Stimulated activated CD4-positive, alpha-beta T cell treated with anti-CD3 and anti-CD28 coated beads, Interleukin-2, amount 100 ng/mL, for 24 hours (primary cell): ENCODE measurements around the gene GPR142.

Experiments used
- DNase-seq, 2 donors: peaks; one replicate each; pipeline ENCODE4 v3.0.0-alpha.2; 2020

The GPR142 gene

GRCh38 chr17:74371653-74372147, 4.4 kb downstream of the GPR142 start:
- no peak for DNase-seq

- DNase-seq, result no peak
Measured at GRCh38 chr17:74372426-74372825, 5.1 kb downstream of the GPR142 start.

GRCh38 chr17:74373838-74374606, 6.7 kb downstream of the GPR142 start:
- no peak for DNase-seq

- DNase-seq, result no peak
Measured at GRCh38 chr17:74374858-74375257, 7.6 kb downstream of the GPR142 start.

GRCh38 chr17:74379495-74380085, 12.3 kb downstream of the GPR142 start:
- peak; percentile 95 to 97 for DNase-seq

GRCh38 chr17:74380086-74380958, 13.0 kb downstream of the GPR142 start:
- DNase-seq, result no peak

GRCh38 chr17:74380959-74381808, 13.9 kb downstream of the GPR142 start:
- DNase-seq, result no peak

GRCh38 chr17:74383141-74383540, 15.8 kb downstream of the GPR142 start:
- DNase-seq, result no peak

- DNase-seq, result no peak
Measured at GRCh38 chr17:74385201-74385600, 17.9 kb downstream of the GPR142 start.

- DNase-seq, result no peak
Measured at GRCh38 chr17:74386386-74386785, 19.1 kb downstream of the GPR142 start.

- no peak for DNase-seq
Measured at GRCh38 chr17:74387365-74388218, 20.3 kb downstream of the GPR142 start.

- DNase-seq, result no peak
Measured at GRCh38 chr17:74389084-74389753, 21.9 kb downstream of the GPR142 start.

GRCh38 chr17:74389937-74390679, 22.8 kb downstream of the GPR142 start:
- DNase-seq, result no peak

- no peak for DNase-seq
Measured at GRCh38 chr17:74390680-74391653, 23.7 kb downstream of the GPR142 start.

- DNase-seq, result no peak
Measured at GRCh38 chr17:74391771-74392170, 24.5 kb downstream of the GPR142 start.

- no peak for DNase-seq
Measured at GRCh38 chr17:74392848-74393247, 25.5 kb downstream of the GPR142 start.

GRCh38 chr17:74393346-74393942, 26.1 kb downstream of the GPR142 start:
- no peak for DNase-seq

GRCh38 chr17:74394275-74394950, 27.1 kb downstream of the GPR142 start:
- no peak for DNase-seq
